Tibial nerve (tissue), 4 donors: ENCODE measurements around the gene ZNF175.

ENCODE experiments used
- CTCF ChIP-seq, 5 experiments: fragments of 200-600 bp in 3 of 5; fragments of 450-650 bp in 2 of 5; sonication (generic) in 3 of 5; IDR thresholded peaks; one replicate each; pipeline ENCODE4 v1.5.1; 2016 to 2019; ENCODE audit warnings: antibody characterized with exemption in 5 of 5, mild to moderate bottlenecking in 3 of 5, moderate library complexity in 2 of 5
- EP300 ChIP-seq, 2 donors: sonication (generic); formaldehyde crosslinking; IDR thresholded peaks; one replicate each; pipeline ENCODE4 v1.6.1; 2017; ENCODE audit warnings: antibody characterized with exemption in 2 of 2, mild to moderate bottlenecking in 1 of 2
- POLR2A ChIP-seq, 2 donors: fragments of 450-650 bp; IDR thresholded peaks; one replicate each; pipeline ENCODE4 v1.6.1; 2017; ENCODE audit warnings: antibody characterized with exemption in 2 of 2, mild to moderate bottlenecking in 2 of 2, moderate library complexity in 2 of 2

- no peak for TF ChIP-seq POLR2A (IDR thresholded peaks at IDR 0.05)
- TF ChIP-seq CTCF (IDR thresholded peaks at IDR 0.05), result no peak
- TF ChIP-seq EP300 (IDR thresholded peaks at IDR 0.05), result no peak
Observed at GRCh38 chr19:51639916-51640315, 68.8 kb downstream of the ZNF175 start.
